HG03520 (cell line): ENCODE results near the gene CYB5A.

Experiments
- ATAC-seq: cut with Tn5 transposase; IDR thresholded peaks from one replicate; pipeline ENCODE4 v1.9.1; 2021; ENCODE audit warnings: mild to moderate bottlenecking, moderate library complexity; ENCODE audit not compliant: unreplicated experiment

Gene CYB5A

DNA sequence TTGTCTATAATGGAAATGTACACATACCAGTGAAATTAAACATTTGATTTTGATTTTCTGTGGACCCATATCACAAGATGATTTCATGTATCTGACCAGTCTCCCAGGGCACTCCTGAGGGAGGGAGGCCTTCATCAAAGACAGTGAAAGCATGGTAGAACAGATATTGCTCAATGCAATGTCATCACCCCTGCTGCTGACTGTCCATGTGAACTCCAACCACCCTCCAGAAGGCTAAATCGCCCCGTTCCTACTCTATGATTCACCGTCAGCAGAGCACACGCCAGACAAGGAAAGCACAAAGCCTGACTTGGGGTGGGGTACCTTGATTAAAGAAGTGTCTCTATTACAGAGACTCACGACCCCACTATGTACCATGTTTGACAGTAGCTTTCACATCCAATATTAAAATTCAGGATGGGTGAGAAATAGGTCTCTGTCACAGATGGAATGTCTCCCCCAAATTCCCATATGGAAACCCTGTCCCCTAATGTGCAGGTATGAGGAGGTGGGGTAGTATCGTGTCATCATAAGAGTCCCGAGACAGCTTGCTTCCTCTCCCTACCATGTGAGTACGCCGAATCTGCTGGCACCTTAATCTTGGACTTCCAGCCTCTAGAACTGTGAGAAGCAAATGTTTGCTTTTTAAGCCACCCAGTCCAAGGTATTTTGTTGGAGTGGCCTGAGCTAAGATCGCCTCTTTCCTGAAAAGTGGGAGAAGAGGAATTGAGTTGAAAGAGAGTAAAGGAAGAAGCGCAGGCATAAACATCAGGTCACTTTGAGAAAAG is 42.4 kb downstream of the CYB5A start:
- ATAC-seq, result no peak

DNA sequence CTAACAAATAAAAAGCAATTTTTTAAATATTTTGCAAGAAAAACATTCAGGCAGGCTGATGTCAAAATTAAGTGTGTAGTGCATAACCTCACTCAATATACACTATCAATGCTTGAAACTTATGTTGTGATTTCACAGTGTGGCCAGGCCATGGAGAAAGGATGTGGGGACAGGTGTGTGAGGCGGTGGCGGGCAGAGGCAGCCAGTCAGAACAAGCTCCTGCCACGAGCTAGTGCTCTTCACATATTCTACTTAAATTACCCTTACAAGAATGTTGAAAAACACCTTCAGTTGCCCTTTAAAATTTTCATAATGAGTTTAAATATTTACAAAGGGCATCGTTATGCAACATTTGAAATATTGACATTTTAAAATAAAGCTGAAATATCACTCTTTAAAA is 43.2 kb downstream of the CYB5A start:
- ATAC-seq, result peak; percentile 49

DNA sequence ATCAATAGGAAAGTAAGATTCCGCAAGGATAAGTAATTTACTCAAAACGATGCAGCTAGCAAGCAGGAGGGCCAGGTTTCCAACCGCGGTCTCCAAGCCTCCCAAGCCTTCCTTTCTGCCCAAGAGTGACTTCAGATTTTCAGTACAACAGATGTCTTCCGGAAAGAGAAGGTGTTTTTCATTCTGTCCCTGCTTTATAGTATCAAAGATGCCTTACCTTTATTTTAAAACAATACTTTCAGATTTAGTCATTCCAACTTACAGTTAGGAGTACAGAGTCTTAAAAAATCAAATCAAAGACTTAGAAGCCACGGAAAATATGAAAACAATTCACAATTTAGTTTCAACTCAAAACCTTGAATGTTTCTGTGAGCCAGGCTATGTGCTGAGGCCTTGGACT is 43.6 kb downstream of the CYB5A start:
- ATAC-seq, result no peak

DNA sequence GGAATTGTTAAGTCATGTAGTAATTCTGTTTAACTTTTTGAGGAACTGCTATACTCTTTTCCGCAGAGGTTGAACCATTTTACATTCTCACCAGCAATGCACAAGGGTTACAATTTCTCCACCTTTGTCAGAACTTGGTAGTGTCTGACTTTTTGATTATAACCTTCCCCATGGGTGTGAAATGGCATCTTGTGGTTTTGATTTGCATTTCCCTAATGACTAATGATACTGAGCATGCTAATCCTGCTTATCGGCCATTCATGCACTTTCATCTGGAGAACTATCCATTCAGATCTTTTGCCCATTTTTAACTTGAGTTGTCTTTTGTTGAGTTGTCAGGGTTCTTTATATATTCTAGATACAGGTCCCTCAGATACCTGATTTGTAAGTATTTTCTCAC is 47.2 kb downstream of the CYB5A start:
- no peak for ATAC-seq

DNA sequence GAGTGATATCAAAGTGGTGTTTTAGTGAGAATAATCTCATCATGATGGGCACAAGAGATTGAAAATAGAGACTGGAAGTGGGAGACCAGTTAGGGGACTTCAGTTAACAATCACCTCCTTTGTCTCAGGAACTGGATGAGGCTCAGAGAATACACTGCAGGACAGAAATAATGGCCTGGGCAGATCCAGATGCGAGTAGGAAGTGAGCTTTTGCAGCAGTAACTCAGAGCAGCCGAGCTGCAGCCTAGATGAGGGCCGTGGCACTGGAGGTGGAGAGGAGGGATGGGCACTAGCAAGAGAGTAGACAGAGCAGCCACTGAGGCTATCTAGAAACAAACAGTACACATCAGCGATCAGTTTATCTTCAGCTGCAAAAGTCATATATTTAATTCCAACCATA is 48.6 kb downstream of the CYB5A start:
- ATAC-seq, result no peak

DNA sequence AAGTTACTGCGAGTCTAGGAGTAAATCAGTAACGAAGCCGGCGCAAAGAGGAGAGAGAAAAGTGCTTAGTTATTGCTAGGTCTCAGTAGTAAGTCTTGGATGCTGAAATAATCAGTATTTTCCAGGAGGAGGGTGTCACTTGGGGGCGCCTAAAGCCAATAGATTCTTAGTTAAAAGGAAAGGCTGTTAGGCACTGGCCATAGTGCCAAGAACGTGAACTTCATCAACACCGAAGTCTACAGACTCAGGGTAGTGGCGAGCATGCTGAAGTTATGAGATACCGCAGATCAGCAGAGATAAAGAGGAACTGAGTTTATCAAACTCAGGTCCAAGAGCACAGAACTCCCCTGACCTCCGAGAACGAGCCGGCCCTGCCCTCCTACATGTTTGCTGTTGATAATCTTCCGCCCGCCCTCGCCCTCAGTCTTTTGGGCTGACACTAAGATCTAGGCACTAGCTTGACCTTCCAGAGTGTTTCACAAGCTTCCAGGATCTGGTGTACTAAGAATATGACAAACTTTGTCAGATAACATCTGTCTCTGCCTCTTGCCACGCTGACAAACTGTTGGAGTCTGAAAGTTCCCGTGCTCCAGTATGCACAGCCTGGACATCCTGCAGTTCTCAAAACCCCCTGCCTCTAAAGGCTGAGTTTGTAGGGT is 49.2 kb downstream of the CYB5A start:
- no peak for ATAC-seq

DNA sequence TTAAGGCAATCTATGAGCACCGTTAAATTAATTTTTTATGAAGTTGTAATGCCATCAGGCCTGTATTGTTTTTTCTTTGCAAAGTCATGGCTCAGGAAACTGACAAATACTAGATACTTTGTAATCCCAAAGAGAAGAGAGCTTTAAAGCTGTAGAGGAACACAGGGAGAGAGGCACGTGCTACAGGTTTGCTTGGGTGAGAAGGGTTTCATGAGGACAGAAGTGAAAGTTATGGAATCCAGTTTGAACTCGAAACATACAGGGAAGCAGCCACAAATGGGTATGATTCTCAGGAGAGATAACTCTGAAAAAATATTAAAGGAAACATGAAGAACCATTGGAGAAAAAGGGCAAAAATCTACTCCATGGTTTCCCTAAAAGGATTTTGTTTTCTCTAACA is 49.8 kb downstream of the CYB5A start:
- no peak for ATAC-seq

DNA sequence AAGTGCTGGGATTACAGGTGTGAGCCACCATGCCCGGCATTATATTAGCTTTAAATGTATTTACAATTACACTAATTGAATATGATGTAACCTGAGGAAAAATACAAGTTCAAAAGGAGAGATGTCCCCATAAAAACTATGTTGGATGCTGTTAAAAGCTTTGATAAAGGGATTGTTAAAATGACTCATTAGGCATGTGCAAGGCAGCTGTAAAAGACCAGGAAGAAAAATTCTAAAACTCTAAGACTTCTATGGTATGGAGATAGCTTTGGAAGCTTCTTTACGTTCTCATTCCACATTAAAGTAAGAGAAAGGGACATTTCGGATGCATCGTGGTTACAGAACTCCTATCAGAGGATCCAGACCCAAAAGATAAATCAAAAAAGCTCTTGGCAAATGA is 50.3 kb downstream of the CYB5A start:
- ATAC-seq, result no peak

DNA sequence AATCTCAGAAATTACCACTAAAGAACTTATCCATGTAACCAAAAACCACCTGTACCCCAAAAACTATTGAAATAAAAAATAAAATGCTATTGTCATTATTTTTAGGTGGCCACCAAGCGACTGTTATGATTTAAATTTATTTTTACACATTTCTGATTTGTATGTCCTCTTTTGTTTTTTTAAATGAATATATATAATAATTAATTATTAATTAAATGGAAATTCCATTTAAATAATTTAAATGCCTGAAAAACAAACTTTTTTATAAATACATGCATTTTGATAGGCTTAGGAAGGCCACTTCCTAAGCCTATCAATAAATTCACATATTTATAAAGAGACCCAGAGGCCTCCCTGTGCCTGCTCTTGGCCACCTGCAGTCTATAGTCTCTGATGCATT is 52.2 kb downstream of the CYB5A start:
- ATAC-seq, result no peak

DNA sequence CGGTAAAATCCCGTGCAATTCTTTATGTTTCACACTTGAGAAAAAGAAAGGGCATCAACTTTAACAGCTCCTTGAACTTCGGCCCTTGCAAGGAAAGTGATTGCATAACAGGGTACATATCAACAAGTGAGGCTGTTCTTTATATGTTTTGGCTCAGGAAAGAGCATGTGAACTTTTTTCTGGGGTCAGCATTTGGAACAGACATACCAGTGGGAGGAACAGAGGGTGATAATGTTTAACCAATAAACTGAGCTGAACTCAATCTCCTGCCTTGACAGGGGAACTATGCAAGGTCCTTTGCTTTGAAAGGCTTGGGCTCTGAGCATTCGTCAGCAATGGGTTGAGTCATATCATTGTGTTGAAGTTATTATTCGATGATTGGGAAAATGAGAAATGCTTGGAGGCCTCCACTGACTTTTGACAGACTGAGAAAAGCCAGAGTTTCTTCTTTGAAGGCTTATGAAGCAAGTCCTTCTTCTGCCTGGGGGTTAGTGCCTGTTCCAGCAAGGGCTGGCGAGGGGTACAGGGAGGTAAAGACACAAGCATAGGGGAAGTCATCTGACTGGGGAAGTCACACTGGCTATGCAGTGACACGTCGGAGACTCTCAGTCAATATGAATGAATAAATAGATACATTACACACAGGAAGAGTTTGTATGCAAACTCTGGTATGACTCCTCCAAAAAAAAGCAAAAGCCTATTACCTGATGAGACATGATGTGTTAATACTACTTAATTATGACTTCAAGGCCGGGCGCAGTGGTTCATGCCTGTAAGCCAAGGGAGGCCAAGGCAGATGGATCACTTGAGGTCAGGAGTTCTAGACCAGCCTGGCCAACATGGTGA is 57.2 kb downstream of the CYB5A start:
- no peak for ATAC-seq

DNA sequence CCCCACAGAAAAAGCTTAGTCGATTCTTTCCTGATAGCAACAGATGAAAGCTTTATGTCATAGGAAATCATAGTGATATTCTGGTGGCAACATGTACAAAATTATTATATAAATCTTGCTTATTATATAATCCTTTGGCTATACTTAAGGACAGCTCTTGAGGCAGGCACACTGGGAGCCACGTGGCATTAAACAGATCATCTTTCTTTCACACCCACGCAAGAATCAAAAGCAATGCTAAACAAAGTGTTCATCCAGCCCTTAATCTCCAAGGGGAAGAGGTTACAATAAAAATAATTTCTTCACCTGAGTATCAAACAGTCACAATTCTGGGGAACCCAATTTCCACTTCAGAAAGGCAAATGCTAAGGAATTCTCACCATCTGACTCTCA is 57.8 kb downstream of the CYB5A start:
- ATAC-seq, result no peak

DNA sequence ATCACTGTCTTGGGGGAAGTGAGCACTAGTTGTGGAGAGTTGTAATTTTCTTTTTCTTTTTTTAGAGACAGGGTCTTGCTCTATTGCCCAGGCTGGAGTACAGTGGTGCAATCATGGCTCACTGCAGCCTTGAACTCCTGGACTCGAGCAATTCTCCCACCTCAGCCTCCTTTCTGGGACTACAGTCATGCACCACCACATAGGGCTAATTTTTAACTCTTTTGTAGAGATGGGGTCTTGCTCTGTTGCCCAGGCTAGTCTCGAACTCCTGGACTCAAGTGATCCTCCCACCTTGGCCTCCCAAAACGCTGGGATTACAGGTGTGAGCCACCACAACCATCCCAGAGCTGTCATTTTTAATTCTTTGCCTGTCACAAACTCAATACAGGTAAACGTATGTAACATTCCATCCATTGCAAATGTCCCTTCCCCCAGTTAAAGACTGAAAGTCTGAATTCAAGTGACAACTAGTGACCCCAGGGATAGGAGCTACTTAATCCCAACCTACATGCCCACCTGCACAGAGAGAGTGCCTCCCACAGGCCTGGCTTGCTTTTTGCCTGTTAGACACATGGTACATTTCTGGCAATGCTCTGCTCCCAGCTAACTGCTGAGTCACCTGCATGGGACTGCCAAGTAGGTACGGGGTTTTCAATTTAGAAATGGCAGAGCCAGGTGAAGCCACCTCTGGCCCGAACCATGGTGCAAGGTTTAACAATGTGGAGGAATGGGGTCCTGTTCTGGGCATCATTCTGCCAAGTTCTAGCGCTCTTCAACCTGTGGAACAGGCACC is 60.6 kb downstream of the CYB5A start:
- no peak for ATAC-seq

DNA sequence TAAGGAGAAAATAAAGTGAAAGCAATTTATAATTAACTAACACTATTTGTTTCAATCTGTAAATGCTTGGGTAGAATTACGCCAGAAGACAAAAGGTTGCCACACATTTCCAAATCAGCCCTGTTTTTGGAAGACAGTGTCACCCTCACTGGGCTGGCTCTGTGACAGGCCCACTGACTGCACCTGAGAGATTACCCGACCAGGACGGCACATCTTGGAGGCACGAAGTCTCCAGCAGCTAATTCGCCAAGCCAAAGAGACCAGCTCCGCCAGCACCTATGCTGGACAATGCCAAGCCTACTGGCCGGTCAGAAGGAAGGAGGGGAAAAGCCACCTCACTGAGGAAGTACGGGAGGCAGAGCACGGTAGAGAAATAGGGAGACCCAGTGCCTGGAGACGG is 61.9 kb downstream of the CYB5A start:
- no peak for ATAC-seq

DNA sequence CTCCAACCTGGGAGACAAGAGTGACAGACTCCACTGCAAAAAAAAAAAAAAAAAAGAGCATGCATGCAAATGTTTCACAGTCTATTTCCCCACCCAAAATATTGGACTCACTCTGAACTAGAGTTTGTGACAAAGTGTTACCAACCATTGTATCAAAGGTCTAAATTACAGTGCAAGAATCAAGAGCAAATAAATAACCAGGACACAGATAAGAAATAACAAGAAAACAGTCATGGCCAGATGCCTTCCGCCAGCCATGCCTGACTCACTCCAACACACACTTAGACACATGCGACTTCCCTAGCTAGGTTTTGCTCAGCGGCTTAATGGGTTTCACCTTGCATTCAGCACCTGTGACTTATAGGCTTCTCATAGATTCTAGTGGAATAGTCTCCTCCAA is 62.8 kb downstream of the CYB5A start:
- no peak for ATAC-seq

DNA sequence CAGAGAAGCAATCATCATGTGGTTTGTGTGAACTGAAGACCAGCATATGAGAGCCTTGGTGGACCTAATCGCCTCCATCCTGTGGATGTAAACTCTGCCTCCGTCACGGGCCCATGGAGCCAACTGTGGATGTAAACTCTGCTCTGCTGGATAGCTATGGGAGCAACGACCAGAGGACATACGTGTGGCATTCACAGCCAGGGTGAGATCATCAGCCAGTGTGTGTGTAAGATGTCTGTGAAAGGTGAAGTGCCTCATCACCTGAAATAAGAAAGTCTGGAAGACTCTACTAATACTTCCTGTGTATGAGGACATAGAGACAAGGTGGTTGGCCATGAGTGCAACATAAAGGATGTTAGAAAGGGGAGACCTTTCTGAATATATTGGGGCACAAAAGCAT is 63.5 kb downstream of the CYB5A start:
- ATAC-seq, result no peak

DNA sequence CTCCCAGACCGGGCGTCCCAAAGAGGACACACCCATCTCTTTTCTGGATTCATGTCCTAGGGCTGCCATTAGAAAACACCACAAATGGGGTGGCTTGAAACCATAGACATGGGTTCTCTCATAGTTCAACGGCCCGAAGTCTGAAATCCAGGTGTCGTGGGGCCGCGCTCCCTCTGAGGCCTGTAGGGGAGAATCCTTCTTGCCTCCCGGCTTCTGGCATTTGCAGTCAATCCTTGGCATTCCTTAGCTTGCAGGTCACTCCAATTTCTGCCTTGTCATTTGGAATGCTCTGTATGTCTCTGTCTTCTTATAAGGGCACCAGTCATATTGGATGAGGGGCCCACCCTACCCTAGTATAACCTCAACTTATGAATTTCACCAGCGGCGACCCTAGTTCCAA is 65.1 kb downstream of the CYB5A start:
- no peak for ATAC-seq

DNA sequence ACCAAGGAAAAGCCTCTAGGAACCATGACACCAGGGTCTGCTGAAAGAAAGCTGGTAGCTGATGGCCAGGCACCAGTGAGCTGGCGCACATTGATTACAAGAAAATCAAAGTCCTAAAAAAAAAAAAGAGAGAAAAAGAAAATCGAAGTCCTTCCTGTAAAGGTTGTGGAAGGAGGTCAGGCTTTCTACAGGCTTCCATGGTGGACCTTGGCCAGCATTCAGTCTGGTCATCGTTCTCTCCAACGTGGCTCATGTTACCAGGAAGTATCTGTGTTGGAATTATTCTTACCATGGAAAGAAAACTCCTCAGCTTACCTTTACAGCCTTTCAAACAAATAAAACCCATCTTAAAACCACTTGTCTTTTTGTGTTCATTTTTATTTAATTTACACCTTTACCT is 65.6 kb downstream of the CYB5A start:
- ATAC-seq, result no peak

DNA sequence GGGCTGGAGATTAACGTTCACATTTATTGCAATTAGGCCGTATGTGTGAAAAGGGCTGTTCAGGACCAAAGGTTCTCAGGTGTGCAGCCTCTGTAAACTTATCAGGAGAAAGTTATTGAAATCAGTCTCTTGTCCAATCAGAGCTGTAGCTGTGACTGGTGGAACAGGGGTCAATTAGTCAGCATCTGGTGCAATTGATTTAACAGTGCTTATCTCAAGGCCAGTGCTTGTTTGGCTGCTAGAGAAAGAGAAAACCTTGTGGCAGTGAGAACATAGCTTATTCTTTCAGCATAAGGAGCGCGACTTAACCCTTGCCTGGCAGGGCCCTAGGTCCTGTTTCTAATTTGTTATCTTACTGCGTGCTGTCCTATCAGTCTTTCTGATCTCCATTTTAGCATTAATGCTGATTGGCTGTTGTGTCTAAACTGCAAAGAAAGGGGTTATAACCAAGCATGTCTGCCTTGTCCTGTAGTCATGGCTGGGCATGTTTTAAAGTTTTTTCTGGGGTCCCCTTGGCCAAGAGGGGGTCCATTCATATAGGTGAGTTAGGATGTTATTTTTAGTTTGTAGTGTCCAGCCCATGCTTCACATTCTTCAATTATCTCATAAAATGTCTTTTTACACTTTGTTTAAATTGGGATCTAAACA is 66.4 kb downstream of the CYB5A start:
- no peak for ATAC-seq

DNA sequence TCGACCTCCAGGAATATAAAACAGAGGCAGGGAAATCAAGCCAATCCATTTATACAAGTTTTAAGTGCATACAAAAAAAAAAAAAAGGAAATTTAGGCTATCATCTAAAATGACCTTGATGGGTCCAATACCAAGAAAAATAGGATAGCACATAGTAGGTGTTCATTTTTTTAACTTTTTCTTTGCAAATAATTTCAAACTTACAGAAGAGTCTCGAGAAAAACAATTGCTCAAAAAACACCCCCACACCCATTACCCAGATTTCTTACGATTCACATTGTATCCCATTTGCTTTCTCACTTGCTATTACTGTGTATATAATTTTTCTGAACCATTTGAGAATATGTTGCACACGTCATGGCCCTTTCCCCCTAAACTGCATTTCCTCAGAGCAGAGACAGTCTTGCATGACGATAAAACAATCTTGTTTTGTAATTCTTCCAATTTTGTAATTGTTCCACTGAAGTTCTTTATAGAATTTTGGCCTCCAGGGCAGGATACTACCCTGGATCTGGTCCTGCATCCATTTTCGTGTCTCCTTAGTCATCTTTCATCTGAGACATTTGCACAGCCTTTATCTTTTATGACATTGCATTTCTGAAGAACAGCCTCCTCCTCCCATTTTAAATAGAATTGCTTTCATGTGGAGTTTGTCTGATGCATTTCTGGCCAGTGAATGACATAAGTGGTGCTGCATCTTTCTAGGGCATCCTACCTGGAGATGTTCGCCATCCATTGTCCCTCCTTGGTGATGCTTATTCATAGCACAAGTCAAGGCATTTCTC is 68.9 kb downstream of the CYB5A start:
- ATAC-seq, result no peak

DNA sequence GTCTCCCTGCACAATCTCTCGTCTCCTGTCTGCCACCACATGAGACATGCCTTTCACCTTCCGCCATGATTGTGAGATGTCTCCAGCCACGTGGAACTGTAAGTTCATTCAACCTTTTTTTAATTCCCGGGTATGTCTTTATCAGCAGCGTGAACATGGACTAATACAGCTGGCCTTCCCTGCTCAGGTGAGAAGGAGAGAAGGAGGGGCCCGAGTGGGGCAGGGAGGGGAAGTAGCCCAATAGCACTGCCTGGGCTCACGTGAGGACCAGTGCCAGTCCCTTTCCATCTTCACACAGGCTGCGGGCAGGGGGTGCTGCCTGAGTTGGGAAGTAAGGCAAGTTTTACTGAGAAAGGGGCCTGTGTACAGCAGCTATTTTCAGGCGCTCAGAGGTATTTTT is 70.7 kb downstream of the CYB5A start:
- ATAC-seq, result no peak
